Stimulated activated CD4-positive, alpha-beta T cell treated with anti-CD3 and anti-CD28 coated beads, Interleukin-15, amount 100 ng/mL, for 48 hours (primary cell): ENCODE measurements around the gene CACNA2D2.

ENCODE experiments used
- DNase-seq, 2 donors: peaks; one replicate each; pipeline ENCODE4 v3.0.0-alpha.2; 2020; ENCODE audit warnings: low read depth in 2 of 2

The CACNA2D2 gene

GRCh38 chr3:50371133-50371685 is 132.2 kb downstream of the CACNA2D2 start:
- DNase-seq: no peak

- no peak for DNase-seq
These were observed 132.8 kb downstream of the CACNA2D2 start for GRCh38 chr3:50370594-50370993.

- no peak for DNase-seq
These were observed 134.3 kb downstream of the CACNA2D2 start for GRCh38 chr3:50369012-50369670.

GRCh38 chr3:50365842-50366220 is 137.6 kb downstream of the CACNA2D2 start:
- DNase-seq: no peak

GRCh38 chr3:50365080-50365841 is 138.2 kb downstream of the CACNA2D2 start:
- peak; percentile 92 to 93 for DNase-seq

- no peak for DNase-seq
These were observed 138.8 kb downstream of the CACNA2D2 start for GRCh38 chr3:50364573-50365079.

GRCh38 chr3:50359760-50360110 is 143.7 kb downstream of the CACNA2D2 start:
- no peak for DNase-seq

GRCh38 chr3:50358911-50359759 is 144.3 kb downstream of the CACNA2D2 start, which contains the start of gene TMEM115:
Gene TMEM115, minus strand, starts transcription at chr3:50359521. Its CDS starts 458 bp downstream, at chr3:50359063.
- DNase-seq: peak; percentile 93 to 94

- no peak for DNase-seq
These were observed 145.0 kb downstream of the CACNA2D2 start for GRCh38 chr3:50358355-50358910.

- DNase-seq: no peak
These were observed 146.0 kb downstream of the CACNA2D2 start for GRCh38 chr3:50357481-50357880.

- no peak for DNase-seq
These were observed 146.9 kb downstream of the CACNA2D2 start for GRCh38 chr3:50356553-50356952.

GRCh38 chr3:50355829-50356552 is 147.4 kb downstream of the CACNA2D2 start:
- no peak for DNase-seq

- no peak for DNase-seq
These were observed 148.6 kb downstream of the CACNA2D2 start for GRCh38 chr3:50354850-50355249.

- DNase-seq: no peak
These were observed 149.2 kb downstream of the CACNA2D2 start for GRCh38 chr3:50354186-50354764.

GRCh38 chr3:50353245-50354004 is 150.0 kb downstream of the CACNA2D2 start:
- DNase-seq: no peak

GRCh38 chr3:50352781-50353180 is 150.7 kb downstream of the CACNA2D2 start:
- DNase-seq: no peak

GRCh38 chr3:50351323-50351697 is 152.1 kb downstream of the CACNA2D2 start:
- no peak for DNase-seq

- DNase-seq: peak; percentile 97 to 98
These were observed 152.7 kb downstream of the CACNA2D2 start, which contains the start of the genes CYB561D2 and NPRL2 for GRCh38 chr3:50350527-50351322. Gene CYB561D2, plus strand, starts transcription at chr3:50350862. Its CDS starts 572 bp downstream, at chr3:50351434. Gene NPRL2, minus strand, starts transcription at chr3:50350775. Its CDS starts 123 bp downstream, at chr3:50350652.

GRCh38 chr3:50350213-50350526 is 153.3 kb downstream of the CACNA2D2 start:
- no peak for DNase-seq
